Suprapubic skin (tissue), 4 donors: ENCODE results near the gene LIPN. TPM values are rescaled to one million over a fixed set of nuclear protein-coding genes. Genes with fewer than 3 reads are reported as not detected.

Source experiments
- DNase-seq, 2 donors: peaks; one replicate each; pipeline ENCODE4 v3.0.0-alpha.2; 2019; ENCODE audit warnings: low spot score in 2 of 2
- H3K27ac ChIP-seq: fragments of 200-600 bp; sonication (generic); one replicate; pipeline ENCODE4 v1.5.1; 2019
- H3K27me3 ChIP-seq: fragments of 200-600 bp; sonication (generic); one replicate; pipeline ENCODE4 v1.5.1; 2019
- H3K36me3 ChIP-seq: fragments of 200-600 bp; sonication (generic); one replicate; pipeline ENCODE4 v1.5.1; 2019
- H3K4me1 ChIP-seq: fragments of 200-600 bp; sonication (generic); one replicate; pipeline ENCODE4 v1.5.1; 2019
- H3K4me3 ChIP-seq: fragments of 200-600 bp; sonication (generic); one replicate; pipeline ENCODE4 v1.5.1; 2019; ENCODE audit warnings: mild to moderate bottlenecking
- H3K9me3 ChIP-seq: fragments of 200-600 bp; sonication (generic); one replicate; pipeline ENCODE4 v1.5.1; 2019
- CTCF ChIP-seq, 2 donors: fragments of 200-600 bp in 1 of 2; fragments of 450-650 bp in 1 of 2; sonication (generic) in 1 of 2; IDR thresholded peaks; one replicate each; pipeline ENCODE4 v1.5.1; 2016 to 2019; ENCODE audit warnings: antibody characterized with exemption in 2 of 2, mild to moderate bottlenecking in 1 of 2, moderate library complexity in 1 of 2
- EP300 ChIP-seq: sonication (generic); formaldehyde crosslinking; IDR thresholded peaks from one replicate; pipeline ENCODE4 v1.6.1; 2017; ENCODE audit warnings: antibody characterized with exemption
- POLR2A ChIP-seq, 2 donors: fragments of 450-650 bp; IDR thresholded peaks; one replicate each; pipeline ENCODE4 v1.6.1; 2017; ENCODE audit warnings: antibody characterized with exemption in 2 of 2, mild to moderate bottlenecking in 2 of 2, moderate library complexity in 2 of 2
- POLR2AphosphoS5 ChIP-seq, 3 donors: sonication (generic); formaldehyde crosslinking; IDR thresholded peaks; one replicate each; pipeline ENCODE4 v1.6.1; 2017; ENCODE audit warnings: antibody characterized with exemption in 3 of 3
- WGBS: methylation state at CpG from one replicate; pipeline ENCODE4 v1.1.5; 2018; 5-methylcytosine and 5-hydroxymethylcytosine counted together
- total RNA-seq, 4 donors: library from RNA; depleted of rRNA; stranded (reverse); fragments of >200 nt; gene quantifications; one replicate each; pipeline ENCODE4 v1.1.0, GENCODE V29; 2016

LIPN gene
- total RNA-seq, 4 donors from 2014 or later, result 7.2 to 42.8 (median 30.1) TPM

GRCh38 chr10:88744002-88744401 is 15.8 kb upstream of the LIPN start:
- no peaks in the 10 kb centered on the region for H3K4me1 ChIP-seq
- H3K27me3 ChIP-seq, result peaks cover 5% of the 10 kb centered on the region
- no peak overlapping the region for H3K27ac ChIP-seq
- H3K9me3 ChIP-seq, result no peaks in the 10 kb centered on the region
- 100% methylated on average over 2 of the region's 5 CpGs for WGBS
- DNase-seq, result no peak
- TF ChIP-seq POLR2AphosphoS5 (IDR thresholded peaks at IDR 0.05), result no peak
- TF ChIP-seq EP300, result no peak
- no peak for TF ChIP-seq CTCF (IDR thresholded peaks at IDR 0.05)
- no peak for TF ChIP-seq POLR2A (IDR thresholded peaks at IDR 0.05)
- no peaks in the 10 kb centered on the region for H3K36me3 ChIP-seq
- no peak overlapping the region for H3K4me3 ChIP-seq

- H3K9me3 ChIP-seq, result peaks cover 3% of the 10 kb centered on the region
- no peak for DNase-seq
- no peak overlapping the region for H3K27ac ChIP-seq
- no peaks in the 10 kb centered on the region for H3K36me3 ChIP-seq
- H3K27me3 ChIP-seq, result peaks cover 5% of the 10 kb centered on the region
- 97% methylated on average over 1 of the region's 1 CpG for WGBS
- no peaks in the 10 kb centered on the region for H3K4me1 ChIP-seq
- TF ChIP-seq CTCF (IDR thresholded peaks at IDR 0.05) (no peak), POLR2AphosphoS5 (IDR thresholded peaks at IDR 0.05) (no peak), POLR2A (IDR thresholded peaks at IDR 0.05) (no peak), EP300 (no peak)
- no peak overlapping the region for H3K4me3 ChIP-seq
Measured at GRCh38 chr10:88745633-88746032, 14.2 kb upstream of the LIPN start.

- Histone ChIP-seq H3K9me3 (peaks cover 1% of the 10 kb centered on the region), H3K4me1 (peaks cover 8% of the 10 kb centered on the region), H3K36me3 (no peaks in the 10 kb centered on the region), H3K27me3 (no peaks in the 10 kb centered on the region), H3K4me3 (no peak overlapping the region), H3K27ac (no peak overlapping the region)
- DNase-seq, result no peak
- TF ChIP-seq CTCF (IDR thresholded peaks at IDR 0.05) (no peak), EP300 (no peak), POLR2A (IDR thresholded peaks at IDR 0.05) (no peak), POLR2AphosphoS5 (IDR thresholded peaks at IDR 0.05) (no peak)
Measured at GRCh38 chr10:88754287-88754686, 5.5 kb upstream of the LIPN start.

- TF ChIP-seq POLR2AphosphoS5 (IDR thresholded peaks at IDR 0.05), result no peak
- TF ChIP-seq CTCF (IDR thresholded peaks at IDR 0.05), result no peak
- TF ChIP-seq EP300, result no peak
- no peak for TF ChIP-seq POLR2A (IDR thresholded peaks at IDR 0.05)
- DNase-seq, result no peak
- H3K4me1 ChIP-seq, result peaks cover 8% of the 10 kb centered on the region
- no peaks in the 10 kb centered on the region for H3K36me3 ChIP-seq
- H3K27ac ChIP-seq, result no peak overlapping the region
- 65% methylated on average over 3 of the region's 3 CpGs for WGBS
- no peaks in the 10 kb centered on the region for H3K9me3 ChIP-seq
- H3K4me3 ChIP-seq, result no peak overlapping the region
- no peaks in the 10 kb centered on the region for H3K27me3 ChIP-seq
Measured at GRCh38 chr10:88755753-88756152, 4.1 kb upstream of the LIPN start.

GRCh38 chr10:88756660-88757059 is 3.2 kb upstream of the LIPN start:
- Histone ChIP-seq H3K4me3 (no peak overlapping the region), H3K4me1 (peaks cover 8% of the 10 kb centered on the region), H3K27me3 (no peaks in the 10 kb centered on the region), H3K9me3 (no peaks in the 10 kb centered on the region), H3K36me3 (no peaks in the 10 kb centered on the region), H3K27ac (no peak overlapping the region)
- WGBS, result 0% methylated on average over 1 of the region's 1 CpG
- no peak for DNase-seq
- TF ChIP-seq EP300 (no peak), POLR2AphosphoS5 (IDR thresholded peaks at IDR 0.05) (no peak), POLR2A (IDR thresholded peaks at IDR 0.05) (no peak), CTCF (IDR thresholded peaks at IDR 0.05) (no peak)
